HCT116 (cell line): ENCODE results near the gene MYLK. TPM values are rescaled to one million over a fixed set of nuclear protein-coding genes. Genes with fewer than 3 reads are reported as not detected.

Source experiments
- ATAC-seq: fragments of 200-7000 bp; cut with Tn5 transposase; 2 replicates; pipeline ENCODE4 v1.9.1; 2020; ENCODE audit warnings: mild to moderate bottlenecking, moderate library complexity
- BruUV-seq: library from RNA; stranded (reverse); fragments of 400-500 nt; replicated peaks from 2 replicates; lab custom pipeline; 2021; lab: Mats Ljungman, UMichigan
- CTCF ChIA-PET: fragments of 300-600 bp; sonication (Branson Sonifier 250); formaldehyde crosslinking; loops from one replicate; lab custom pipeline; 2021; ENCODE audit warnings: antibody characterized with exemption; lab: Charles Lee
- POLR2A ChIA-PET: fragments of 300-600, 350-600 bp; sonication (Branson Sonifier 250); formaldehyde crosslinking; loops from one replicate; lab custom pipeline; 2021; ENCODE audit warnings: antibody characterized with exemption; lab: Charles Lee
- RAD21 ChIA-PET, 2 experiments: fragments of 300-600 bp; sonication (Branson Sonifier 250); formaldehyde crosslinking; loops; one replicate each; lab custom pipeline; 2023; ENCODE audit warnings: low total read pairs in 2 of 2; ENCODE audit not compliant: uncharacterized antibody in 2 of 2, unreplicated experiment in 2 of 2, low non-redundant PET in 1 of 2; lab: Charles Lee
- DNase-seq: peaks from one replicate; pipeline ENCODE4 v3.0.0-alpha.2; 2010; ENCODE audit warnings: low read depth, low spot score
- H2AFZ ChIP-seq: fragments of 200-600 bp; shearing (Covaris generic), sonication (generic); 2 replicates; pipeline ENCODE4 v1.6.1; 2017; ENCODE audit warnings: low read depth, mixed run types, mixed read lengths, antibody characterized with exemption, low read length; ENCODE audit not compliant: poor library complexity, severe bottlenecking
- H3K27ac ChIP-seq: 2 replicates; pipeline ENCODE4 v1.5.1; 2012; ENCODE audit warnings: low read depth, low read length
- H3K27me3 ChIP-seq: fragments of 200-600 bp; sonication (generic); 2 replicates; pipeline ENCODE4 v1.6.1; 2016; ENCODE audit warnings: mixed run types, low read length, mixed read lengths; ENCODE audit not compliant: insufficient read depth
- H3K36me3 ChIP-seq, 2 experiments: fragments of 200-500 bp in 1 of 2; fragments of 200-600 bp in 1 of 2; sonication (Bioruptor generic) in 1 of 2; sonication (generic) in 1 of 2; 2 replicates each; pipeline versions ENCODE4 v1.5.1 to v1.6.1; 2014 to 2016; ENCODE audit warnings: low read length in 2 of 2, inconsistent platforms in 1 of 2, mixed read lengths in 1 of 2, mixed run types in 1 of 2; ENCODE audit not compliant: insufficient read depth in 2 of 2, control insufficient read depth in 1 of 2
- H3K4me1 ChIP-seq, 2 experiments: fragments of 200-600 bp in 1 of 2; sonication (generic) in 1 of 2; 2 replicates each; pipeline versions ENCODE4 v1.5.1 to v1.6.1; 2012 to 2017; ENCODE audit warnings: low read length in 2 of 2, inconsistent platforms in 1 of 2, mild to moderate bottlenecking in 1 of 2, mixed read lengths in 1 of 2, mixed run types in 1 of 2, moderate library complexity in 1 of 2; ENCODE audit not compliant: insufficient read depth in 2 of 2, control insufficient read depth in 1 of 2
- H3K4me2 ChIP-seq: fragments of 200-600 bp; sonication (generic); 2 replicates; pipeline ENCODE4 v1.6.1; 2017; ENCODE audit warnings: mixed run types, low read length, mixed read lengths
- H3K4me3 ChIP-seq, 2 experiments: fragments of 200-600 bp in 1 of 2; sonication (generic) in 1 of 2; replicated peaks in 1 of 2; 2 replicates each; pipeline ENCODE4 v1.5.1; 2011 to 2016; ENCODE audit warnings: low read length in 2 of 2, control low read depth in 1 of 2, low read depth in 1 of 2, mild to moderate bottlenecking in 1 of 2, mixed read lengths in 1 of 2, mixed run types in 1 of 2
- H3K79me2 ChIP-seq: fragments of 200-600 bp; sonication (generic); 2 replicates; pipeline ENCODE4 v1.6.1; 2017; ENCODE audit warnings: mild to moderate bottlenecking, mixed run types, low read length, moderate library complexity, mixed read lengths; ENCODE audit not compliant: insufficient read depth
- H3K9ac ChIP-seq: fragments of 200-600 bp; sonication (generic); 2 replicates; pipeline ENCODE4 v1.6.1; 2016; ENCODE audit warnings: low read length, mixed read lengths
- H3K9me2 ChIP-seq: fragments of 200-600 bp; sonication (generic), shearing (Covaris generic); 2 replicates; pipeline ENCODE4 v1.6.1; 2017; ENCODE audit warnings: mixed run types, mild to moderate bottlenecking, moderate library complexity; ENCODE audit not compliant: insufficient read depth
- H3K9me3 ChIP-seq, 2 experiments: fragments of 200-500 bp in 1 of 2; fragments of 200-600 bp in 1 of 2; sonication (Bioruptor generic) in 1 of 2; sonication (generic) in 1 of 2; 2 replicates each; pipeline ENCODE4 v1.6.1; 2014 to 2017; ENCODE audit warnings: low read length in 2 of 2, mixed read lengths in 2 of 2, inconsistent platforms in 1 of 2, low read depth in 1 of 2, mild to moderate bottlenecking in 1 of 2, mixed run types in 1 of 2, moderate library complexity in 1 of 2; ENCODE audit not compliant: control insufficient read depth in 1 of 2, insufficient read depth in 1 of 2
- H4K20me1 ChIP-seq: fragments of 200-600 bp; sonication (generic), shearing (Covaris generic); 2 replicates; pipeline ENCODE4 v1.6.1; 2017; ENCODE audit warnings: mixed run types, mild to moderate bottlenecking, moderate library complexity; ENCODE audit not compliant: insufficient read depth
- CEBPB ChIP-seq: IDR thresholded peaks from 2 replicates; pipeline ENCODE4 v1.6.1; 2012; ENCODE audit warnings: low read depth
- CTCF ChIP-seq, 3 experiments: fragments of 200-600 bp in 1 of 3; sonication (generic) in 1 of 3; IDR thresholded peaks in 2 of 3; conservative IDR thresholded peaks in 1 of 3; 2 replicates each; pipeline ENCODE4 v1.5.1; 2012 to 2017; ENCODE audit warnings: low read depth in 2 of 3, low read length in 2 of 3, antibody characterized with exemption in 1 of 3, borderline replicate concordance in 1 of 3, control low read depth in 1 of 3, mild to moderate bottlenecking in 1 of 3, mixed read lengths in 1 of 3, mixed run types in 1 of 3, moderate library complexity in 1 of 3; ENCODE audit not compliant: insufficient read depth in 1 of 3
- EZH2 ChIP-seq: fragments of 200-600 bp; sonication (generic); IDR thresholded peaks from 2 replicates; pipeline ENCODE4 v1.6.1; 2017; ENCODE audit warnings: antibody characterized with exemption, mixed run types
- MAX ChIP-seq: IDR thresholded peaks from 2 replicates; pipeline ENCODE4 v1.6.1; 2012
- POLR2A ChIP-seq: IDR thresholded peaks from 2 replicates; pipeline ENCODE4 v1.7.0; 2011; ENCODE audit warnings: borderline replicate concordance; ENCODE audit not compliant: insufficient read depth, insufficient read length; ENCODE audit errors: extremely low read depth
- SIN3A ChIP-seq: IDR thresholded peaks from 2 replicates; pipeline ENCODE4 v1.6.1; 2012; ENCODE audit warnings: low read depth
- TCF7L2 ChIP-seq: IDR thresholded peaks from 2 replicates; pipeline ENCODE4 v1.7.0; 2011; ENCODE audit warnings: borderline replicate concordance, inconsistent platforms; ENCODE audit not compliant: insufficient read depth, insufficient read length; ENCODE audit errors: extremely low read depth
- ZFX ChIP-seq: fragments of 450-650 bp; IDR thresholded peaks from 2 replicates; pipeline ENCODE4 v1.6.1; 2017
- ZNF274 ChIP-seq: fragments of 200-500 bp; sonication (Bioruptor generic); IDR thresholded peaks from 2 replicates; pipeline ENCODE4 v1.6.1; 2014; ENCODE audit warnings: mild to moderate bottlenecking, low read depth, low read length, inconsistent platforms
- intact Hi-C: fragments of 100-400 bp; cut with micrococcal nuclease; formaldehyde crosslinking; loops from 2 replicates; pipeline ENCODE4 v1.10.0; 2022
- total RNA-seq: library from RNA; stranded (reverse); gene quantifications from one replicate; pipeline ENCODE4 v1.2.1, GENCODE V29; 2021; ENCODE audit not compliant: unreplicated experiment

Gene MYLK
- total RNA-seq, 1 experiment from 2014 or later: 3.8 TPM

GRCh38 chr3:123744064-123744463 is 140.1 kb downstream of the MYLK start:
- no peak for ATAC-seq
- no peak overlapping the region for H3K9ac ChIP-seq
- H3K4me1 ChIP-seq: peaks cover 0 to 9% of the 10 kb centered on the region in 2 experiments; a peak in 2 of 4 replicates
- RAD21 ChIA-PET: no interaction called here
- H3K4me2 ChIP-seq: no peak overlapping the region
- no peak for TF ChIP-seq ZNF274
- TF ChIP-seq TCF7L2: no peak
- TF ChIP-seq, all 23 proteins: peak for 0
- no peaks in the 10 kb centered on the region for H3K9me3 ChIP-seq
- H3K27me3 ChIP-seq: no peaks in the 10 kb centered on the region
- ChIA-PET CTCF (no interaction called here), POLR2A (no interaction called here)
- no peaks in the 10 kb centered on the region for H3K79me2 ChIP-seq
- H3K27ac ChIP-seq: no peak overlapping the region
- intact Hi-C loops: no loop called here
- no peaks in the 10 kb centered on the region for H3K9me2 ChIP-seq
- no peaks in the 10 kb centered on the region for H3K36me3 ChIP-seq
- no peak overlapping the region for H3K4me3 ChIP-seq
- no peak for DNase-seq
- H4K20me1 ChIP-seq: no peaks in the 10 kb centered on the region
- no peak overlapping the region for H2AFZ ChIP-seq
- no TSS peak for BruUV-seq

GRCh38 chr3:123743121-123743520 is 141.0 kb downstream of the MYLK start:
- Histone ChIP-seq H3K36me3 (no peaks in the 10 kb centered on the region), H3K9me3 (no peaks in the 10 kb centered on the region), H3K4me2 (no peak overlapping the region), H3K27me3 (no peaks in the 10 kb centered on the region), H3K9me2 (no peaks in the 10 kb centered on the region), H3K27ac (no peak overlapping the region), H2AFZ (no peak overlapping the region), H4K20me1 (no peaks in the 10 kb centered on the region), H3K4me1 (peaks cover 0 to 9% of the 10 kb centered on the region in 2 experiments; a peak in 2 of 4 replicates), H3K4me3 (no peak overlapping the region)
- BruUV-seq: no TSS peak
- TF ChIP-seq ZFX: no peak
- TF ChIP-seq EZH2: no peak
- TF ChIP-seq CTCF (IDR thresholded peaks at IDR 0.05 in 2 of 3, conservative IDR thresholded peaks at IDR 0.05 in 1 of 3; ENCODE audit: borderline replicate concordance in 1 of 3, insufficient read depth in 1 of 3, low read depth in 2 of 3, low read length in 2 of 3): no peak
- no peak for TF ChIP-seq TCF7L2
- TF ChIP-seq MAX: no peak
- TF ChIP-seq CEBPB: no peak
- TF ChIP-seq SIN3A: no peak
- TF ChIP-seq POLR2A: no peak
- TF ChIP-seq, all 23 proteins: peak for 0
- ChIA-PET RAD21 (no interaction called here), CTCF (interaction anchor here (2.1 kb wide), 1 partner anchor 20 kb away, joined by 6 read pairs; no protein-coding TSS in a partner anchor), POLR2A (no interaction called here)
- no peaks in the 10 kb centered on the region for H3K79me2 ChIP-seq
- DNase-seq (no peak), ATAC-seq (no peak)
- intact Hi-C loops: no loop called here
- H3K9ac ChIP-seq: no peak overlapping the region
